ENCODE results near the gene CDKAL1. TPM values are rescaled to one million over a fixed set of nuclear protein-coding genes. Genes with fewer than 3 reads are reported as not detected.

CDKAL1 gene
- total and polyA plus RNA-seq, 2 of the 8 experiments (the other 6 are each of a cell fraction or from before 2014, with no cell fraction given) = 8.4 to 24.6 TPM

DNA sequence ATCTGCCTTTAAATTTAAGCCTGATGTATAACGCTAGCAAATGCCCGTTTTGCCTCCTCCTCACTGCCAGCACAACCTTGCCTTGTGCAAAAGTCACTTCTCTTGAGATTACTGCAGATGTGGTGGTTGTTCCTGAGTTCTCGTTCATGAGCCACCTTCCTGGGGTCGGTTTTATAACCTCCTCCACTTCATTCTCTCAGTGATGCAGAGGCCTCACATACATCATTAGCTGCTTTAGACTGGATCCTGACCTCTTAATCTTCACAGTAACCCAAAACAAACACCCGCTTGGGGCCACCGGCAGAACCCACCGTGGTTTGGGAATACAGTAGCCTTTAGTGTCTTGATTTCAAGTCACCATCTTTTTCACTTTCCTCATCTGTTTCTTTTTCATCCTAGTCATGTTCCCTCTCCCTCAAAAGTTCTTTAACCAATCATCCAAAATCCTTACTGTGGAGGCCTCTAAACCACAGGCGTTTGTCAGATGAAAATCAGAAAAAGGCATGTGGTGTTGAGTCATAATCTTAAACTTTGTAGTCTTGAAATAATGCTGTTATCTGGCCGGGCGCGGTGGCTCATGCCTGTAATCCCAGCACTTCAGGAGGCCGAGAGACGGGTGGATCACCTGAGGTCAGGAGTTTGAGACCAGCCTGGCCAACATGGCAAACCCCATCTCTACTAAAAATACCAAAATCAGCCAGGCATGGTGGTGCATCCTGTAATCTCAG is 629.0 kb downstream of the CDKAL1 start (continued):
- TF ChIP-seq, protein P1, sequence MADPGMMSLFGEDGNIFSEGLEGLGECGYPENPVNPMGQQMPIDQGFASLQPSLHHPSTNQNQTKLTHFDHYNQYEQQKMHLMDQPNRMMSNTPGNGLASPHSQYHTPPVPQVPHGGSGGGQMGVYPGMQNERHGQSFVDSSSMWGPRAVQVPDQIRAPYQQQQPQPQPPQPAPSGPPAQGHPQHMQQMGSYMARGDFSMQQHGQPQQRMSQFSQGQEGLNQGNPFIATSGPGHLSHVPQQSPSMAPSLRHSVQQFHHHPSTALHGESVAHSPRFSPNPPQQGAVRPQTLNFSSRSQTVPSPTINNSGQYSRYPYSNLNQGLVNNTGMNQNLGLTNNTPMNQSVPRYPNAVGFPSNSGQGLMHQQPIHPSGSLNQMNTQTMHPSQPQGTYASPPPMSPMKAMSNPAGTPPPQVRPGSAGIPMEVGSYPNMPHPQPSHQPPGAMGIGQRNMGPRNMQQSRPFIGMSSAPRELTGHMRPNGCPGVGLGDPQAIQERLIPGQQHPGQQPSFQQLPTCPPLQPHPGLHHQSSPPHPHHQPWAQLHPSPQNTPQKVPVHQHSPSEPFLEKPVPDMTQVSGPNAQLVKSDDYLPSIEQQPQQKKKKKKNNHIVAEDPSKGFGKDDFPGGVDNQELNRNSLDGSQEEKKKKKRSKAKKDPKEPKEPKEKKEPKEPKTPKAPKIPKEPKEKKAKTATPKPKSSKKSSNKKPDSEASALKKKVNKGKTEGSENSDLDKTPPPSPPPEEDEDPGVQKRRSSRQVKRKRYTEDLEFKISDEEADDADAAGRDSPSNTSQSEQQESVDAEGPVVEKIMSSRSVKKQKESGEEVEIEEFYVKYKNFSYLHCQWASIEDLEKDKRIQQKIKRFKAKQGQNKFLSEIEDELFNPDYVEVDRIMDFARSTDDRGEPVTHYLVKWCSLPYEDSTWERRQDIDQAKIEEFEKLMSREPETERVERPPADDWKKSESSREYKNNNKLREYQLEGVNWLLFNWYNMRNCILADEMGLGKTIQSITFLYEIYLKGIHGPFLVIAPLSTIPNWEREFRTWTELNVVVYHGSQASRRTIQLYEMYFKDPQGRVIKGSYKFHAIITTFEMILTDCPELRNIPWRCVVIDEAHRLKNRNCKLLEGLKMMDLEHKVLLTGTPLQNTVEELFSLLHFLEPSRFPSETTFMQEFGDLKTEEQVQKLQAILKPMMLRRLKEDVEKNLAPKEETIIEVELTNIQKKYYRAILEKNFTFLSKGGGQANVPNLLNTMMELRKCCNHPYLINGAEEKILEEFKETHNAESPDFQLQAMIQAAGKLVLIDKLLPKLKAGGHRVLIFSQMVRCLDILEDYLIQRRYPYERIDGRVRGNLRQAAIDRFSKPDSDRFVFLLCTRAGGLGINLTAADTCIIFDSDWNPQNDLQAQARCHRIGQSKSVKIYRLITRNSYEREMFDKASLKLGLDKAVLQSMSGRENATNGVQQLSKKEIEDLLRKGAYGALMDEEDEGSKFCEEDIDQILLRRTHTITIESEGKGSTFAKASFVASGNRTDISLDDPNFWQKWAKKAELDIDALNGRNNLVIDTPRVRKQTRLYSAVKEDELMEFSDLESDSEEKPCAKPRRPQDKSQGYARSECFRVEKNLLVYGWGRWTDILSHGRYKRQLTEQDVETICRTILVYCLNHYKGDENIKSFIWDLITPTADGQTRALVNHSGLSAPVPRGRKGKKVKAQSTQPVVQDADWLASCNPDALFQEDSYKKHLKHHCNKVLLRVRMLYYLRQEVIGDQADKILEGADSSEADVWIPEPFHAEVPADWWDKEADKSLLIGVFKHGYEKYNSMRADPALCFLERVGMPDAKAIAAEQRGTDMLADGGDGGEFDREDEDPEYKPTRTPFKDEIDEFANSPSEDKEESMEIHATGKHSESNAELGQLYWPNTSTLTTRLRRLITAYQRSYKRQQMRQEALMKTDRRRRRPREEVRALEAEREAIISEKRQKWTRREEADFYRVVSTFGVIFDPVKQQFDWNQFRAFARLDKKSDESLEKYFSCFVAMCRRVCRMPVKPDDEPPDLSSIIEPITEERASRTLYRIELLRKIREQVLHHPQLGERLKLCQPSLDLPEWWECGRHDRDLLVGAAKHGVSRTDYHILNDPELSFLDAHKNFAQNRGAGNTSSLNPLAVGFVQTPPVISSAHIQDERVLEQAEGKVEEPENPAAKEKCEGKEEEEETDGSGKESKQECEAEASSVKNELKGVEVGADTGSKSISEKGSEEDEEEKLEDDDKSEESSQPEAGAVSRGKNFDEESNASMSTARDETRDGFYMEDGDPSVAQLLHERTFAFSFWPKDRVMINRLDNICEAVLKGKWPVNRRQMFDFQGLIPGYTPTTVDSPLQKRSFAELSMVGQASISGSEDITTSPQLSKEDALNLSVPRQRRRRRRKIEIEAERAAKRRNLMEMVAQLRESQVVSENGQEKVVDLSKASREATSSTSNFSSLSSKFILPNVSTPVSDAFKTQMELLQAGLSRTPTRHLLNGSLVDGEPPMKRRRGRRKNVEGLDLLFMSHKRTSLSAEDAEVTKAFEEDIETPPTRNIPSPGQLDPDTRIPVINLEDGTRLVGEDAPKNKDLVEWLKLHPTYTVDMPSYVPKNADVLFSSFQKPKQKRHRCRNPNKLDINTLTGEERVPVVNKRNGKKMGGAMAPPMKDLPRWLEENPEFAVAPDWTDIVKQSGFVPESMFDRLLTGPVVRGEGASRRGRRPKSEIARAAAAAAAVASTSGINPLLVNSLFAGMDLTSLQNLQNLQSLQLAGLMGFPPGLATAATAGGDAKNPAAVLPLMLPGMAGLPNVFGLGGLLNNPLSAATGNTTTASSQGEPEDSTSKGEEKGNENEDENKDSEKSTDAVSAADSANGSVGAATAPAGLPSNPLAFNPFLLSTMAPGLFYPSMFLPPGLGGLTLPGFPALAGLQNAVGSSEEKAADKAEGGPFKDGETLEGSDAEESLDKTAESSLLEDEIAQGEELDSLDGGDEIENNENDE (IDR thresholded peaks at IDR 0.05; ENCODE audit: insufficient replicate concordance, low read length) = no peak
- TF ChIP-seq HDAC2 (IDR thresholded peaks at IDR 0.05; ENCODE audit: borderline replicate concordance in 1 of 2, low read depth in 2 of 2, low read length in 2 of 2) = no peak
- TF ChIP-seq TAF1 (IDR thresholded peaks at IDR 0.05; ENCODE audit: low read depth, low read length) = no peak

Data from H1 (cell line).